Stimulated activated CD4-positive, alpha-beta T cell treated with anti-CD3 and anti-CD28 coated beads, Interleukin-4, amount 100 ng/mL, for 1 hour (primary cell): ENCODE results near the gene MTMR10.

ENCODE experiments used
- DNase-seq: peaks from one replicate; pipeline ENCODE4 v3.0.0-alpha.2; 2020

The MTMR10 gene

DNA sequence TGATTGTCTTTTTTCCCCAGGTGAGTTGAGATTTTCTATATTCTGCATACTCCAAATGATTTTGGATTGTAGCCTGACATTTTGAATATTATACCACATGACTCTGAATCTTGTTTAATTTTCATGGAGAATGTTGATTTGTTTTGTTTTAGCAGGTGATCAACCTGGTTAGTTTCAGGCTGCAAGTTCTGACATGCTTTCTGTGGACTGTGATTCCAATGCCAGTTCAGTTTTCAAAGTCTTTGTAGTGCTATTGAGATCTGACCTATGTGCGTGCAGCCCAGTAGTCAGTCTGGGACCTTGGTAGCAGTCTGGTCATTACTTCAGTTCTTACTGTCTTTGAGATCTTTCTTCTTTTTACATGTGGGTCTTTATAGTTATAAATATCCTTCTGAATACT is 18.6 kb upstream of the MTMR10 start:
- DNase-seq: no peak

DNA sequence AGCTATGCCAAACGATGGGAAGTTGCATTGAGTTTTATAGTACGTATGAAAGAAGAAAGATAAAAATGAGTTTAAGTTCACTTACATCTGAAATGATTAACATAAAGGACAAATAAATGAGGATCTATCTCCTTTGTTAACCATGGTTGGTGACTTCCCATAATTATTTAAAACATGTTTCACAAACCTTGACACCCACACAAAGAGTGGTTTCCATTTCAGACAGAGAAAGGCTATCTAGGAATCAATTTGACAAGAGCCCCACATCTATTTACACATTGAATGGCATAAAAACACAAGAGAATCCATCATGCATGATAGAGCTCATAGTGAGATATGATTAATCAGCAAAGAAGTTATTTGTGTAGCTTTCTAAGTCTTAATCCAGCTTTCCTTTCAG is 14.2 kb upstream of the MTMR10 start:
- no peak for DNase-seq

DNA sequence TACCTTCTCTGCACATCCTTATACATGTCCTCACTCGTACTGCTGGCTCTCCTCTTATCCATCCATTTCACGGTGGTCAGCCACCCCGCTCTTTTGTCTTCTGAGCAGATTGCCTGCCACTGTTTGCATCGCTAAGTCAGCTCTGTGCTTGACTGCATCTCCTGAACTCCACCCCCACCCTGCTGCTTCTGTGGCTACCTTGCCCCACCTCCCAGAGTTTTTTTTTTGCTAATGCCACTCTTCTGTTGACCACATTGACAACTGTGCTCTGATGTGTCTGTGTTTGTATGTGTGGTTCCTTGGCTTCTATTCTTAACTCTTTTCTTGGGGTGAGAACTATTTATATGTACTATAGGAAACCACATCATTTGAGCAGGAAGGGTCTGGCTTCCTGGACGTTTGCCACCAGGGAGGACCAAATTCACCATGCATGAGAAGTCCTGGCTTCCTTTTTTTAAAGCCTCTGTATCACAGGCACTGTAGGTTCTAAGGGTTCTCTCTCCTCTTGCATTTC is 12.8 kb upstream of the MTMR10 start:
- DNase-seq: no peak

DNA sequence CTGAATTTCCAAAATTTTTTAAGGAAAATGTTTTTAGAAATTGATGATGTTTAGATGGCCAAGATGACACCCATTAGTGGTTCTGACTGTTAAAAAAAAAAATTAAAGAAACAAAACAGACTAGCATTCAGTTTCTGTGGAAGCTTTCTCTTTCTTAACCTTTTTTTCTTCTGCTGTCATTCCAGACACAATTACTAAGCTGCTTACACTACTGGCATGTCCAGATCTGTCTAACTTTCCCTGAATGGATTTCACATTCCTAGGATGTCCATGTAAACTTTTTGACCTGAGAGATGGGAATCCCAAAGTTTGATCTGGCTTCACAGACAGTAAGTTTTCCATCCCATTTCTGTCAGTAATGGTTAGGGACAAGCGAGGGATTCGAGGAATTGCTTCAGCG is 10.3 kb upstream of the MTMR10 start:
- DNase-seq: no peak

DNA sequence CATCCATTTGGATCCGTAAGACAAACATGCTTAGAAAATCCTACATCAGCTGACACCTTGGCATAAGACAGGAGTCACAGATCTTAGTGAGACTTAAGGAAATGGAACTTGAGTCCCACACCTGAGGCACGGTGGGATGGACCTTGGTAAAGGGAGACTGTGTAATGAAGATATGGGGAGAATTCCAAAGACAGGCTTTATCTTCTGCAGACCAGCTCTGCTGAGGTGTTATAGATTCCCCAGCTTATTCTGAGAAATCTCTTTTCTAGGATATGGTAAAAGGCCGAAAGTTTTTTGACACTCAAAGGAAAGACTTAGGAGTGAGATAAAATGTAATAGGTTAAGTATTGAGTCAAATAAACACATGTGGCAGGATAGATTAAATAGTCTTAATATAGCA is 8.3 kb upstream of the MTMR10 start:
- DNase-seq: no peak

DNA sequence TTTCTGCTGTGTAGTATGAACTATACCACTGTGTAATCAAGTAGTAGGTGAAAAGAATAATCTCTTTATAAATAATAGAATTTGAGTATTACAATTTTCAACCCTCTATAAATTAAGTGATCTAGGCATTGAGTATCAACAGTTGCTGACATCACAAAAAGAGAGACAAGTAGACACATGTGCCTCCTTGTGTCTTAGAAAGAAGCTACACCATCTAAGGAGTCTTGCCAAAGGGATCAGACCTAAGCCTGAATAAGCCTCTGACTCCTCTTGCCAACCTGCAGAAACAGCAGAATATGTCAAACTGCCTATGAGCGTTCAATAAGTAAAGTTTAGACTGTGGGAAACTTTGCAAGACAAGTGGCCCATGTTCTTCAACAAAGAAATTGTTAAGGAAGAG is 5.8 kb upstream of the MTMR10 start:
- DNase-seq: no peak

DNA sequence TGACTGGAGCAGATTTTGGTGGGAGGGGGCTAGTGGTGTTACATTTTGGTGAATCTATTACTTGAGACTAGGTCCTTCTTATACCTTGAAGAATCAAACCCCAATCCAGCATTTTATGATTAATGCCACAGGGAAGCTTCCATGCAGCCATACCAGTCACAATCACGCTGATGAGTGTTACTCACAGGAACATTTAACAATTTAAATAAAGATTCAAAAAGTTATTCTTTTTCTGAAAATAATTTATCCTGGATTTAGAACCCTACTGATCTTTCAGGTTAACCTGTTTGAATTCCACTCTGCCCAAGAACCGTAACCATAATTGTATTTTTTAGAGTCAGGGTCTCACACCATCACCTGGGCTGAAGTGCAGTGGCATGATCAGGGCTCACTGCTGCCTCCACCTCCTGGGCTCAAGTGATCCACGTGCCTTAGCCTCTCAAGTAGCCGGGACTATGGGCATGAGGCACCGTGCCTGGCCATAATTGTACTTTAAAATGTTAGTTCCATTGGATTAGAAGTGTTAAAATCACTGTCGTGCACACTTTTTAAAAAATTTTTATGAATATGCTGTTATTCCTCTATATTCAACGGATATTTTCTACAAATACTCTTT is 929 bp upstream of the MTMR10 start:
- DNase-seq: no peak

DNA sequence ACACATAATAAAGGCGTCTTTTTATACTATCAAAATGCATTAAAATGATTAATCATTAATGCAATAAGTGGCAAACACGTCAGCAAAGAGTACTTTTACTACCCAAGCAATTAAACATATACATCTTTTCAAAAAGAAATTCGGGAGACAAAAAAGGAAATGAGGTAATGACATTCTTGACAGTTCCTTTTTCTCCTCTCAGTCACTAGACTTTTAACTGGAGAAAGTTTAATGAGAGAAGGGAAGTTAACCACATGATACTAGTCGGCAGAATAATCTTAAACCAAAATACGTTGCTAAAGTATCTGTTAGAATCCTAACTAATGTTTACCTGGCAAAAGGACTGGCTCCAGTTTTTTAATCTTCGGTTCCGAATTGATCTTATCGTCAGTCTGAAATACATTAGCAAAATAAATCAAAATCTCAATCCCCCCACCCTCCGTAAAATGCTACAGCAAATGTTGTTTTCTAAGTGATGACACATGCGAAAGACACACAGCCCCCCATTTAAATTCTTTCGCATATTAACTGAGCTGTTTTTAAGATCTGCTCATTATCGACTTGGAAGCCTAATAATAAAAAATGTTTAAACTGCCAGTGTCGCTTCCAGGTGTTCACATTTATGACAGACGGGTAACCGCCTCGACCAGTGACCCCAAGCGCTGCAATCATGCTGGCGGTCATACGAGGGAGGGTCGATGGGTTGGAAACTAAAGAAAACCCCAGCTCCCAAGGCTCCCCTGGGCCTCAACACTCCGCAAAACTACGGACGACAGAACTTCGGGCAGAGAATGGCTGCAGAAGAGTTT is 778 bp downstream of the MTMR10 start:
- no peak for DNase-seq

DNA sequence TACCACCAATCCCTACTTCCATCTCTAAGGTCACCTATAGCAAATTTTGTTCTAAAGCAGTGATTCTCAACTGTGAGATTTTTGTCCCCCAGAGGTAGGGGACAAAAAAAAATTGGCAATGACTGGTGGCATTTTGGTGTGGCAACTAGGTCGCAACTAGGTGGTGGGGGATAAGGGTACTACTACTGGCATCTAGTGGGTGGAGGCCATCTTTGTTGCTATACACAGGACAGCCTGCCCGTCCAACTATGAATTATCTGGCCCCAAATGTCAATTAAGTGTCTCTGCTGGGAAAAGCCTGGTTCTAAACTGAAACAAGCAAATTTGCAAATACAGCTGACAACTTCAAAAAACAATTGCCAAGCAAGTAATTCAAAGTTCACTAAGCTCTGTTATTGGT is 1.4 kb downstream of the MTMR10 start:
- DNase-seq: no peak

DNA sequence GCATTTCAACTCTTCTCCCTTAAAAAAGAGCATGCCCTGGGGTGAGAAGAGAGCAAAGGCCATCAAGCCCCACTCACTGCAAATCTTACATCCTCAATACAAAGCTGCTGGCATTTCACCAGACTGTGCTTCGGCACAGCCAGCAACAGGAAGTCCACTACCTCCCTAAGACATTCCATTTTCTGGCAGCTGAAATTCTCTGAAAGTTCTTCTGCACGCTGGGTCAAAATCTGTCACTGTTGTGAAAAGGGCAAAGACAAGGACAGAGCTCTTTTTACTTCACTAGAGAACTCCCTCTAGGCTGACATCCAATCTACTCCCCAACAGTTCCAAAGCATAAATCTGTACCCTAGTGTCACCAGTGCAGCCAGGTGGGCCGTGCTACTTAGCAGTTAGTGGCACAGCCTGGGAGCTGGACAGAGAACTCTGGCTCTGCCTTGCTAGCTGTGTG is 6.3 kb downstream of the MTMR10 start:
- DNase-seq: no peak

DNA sequence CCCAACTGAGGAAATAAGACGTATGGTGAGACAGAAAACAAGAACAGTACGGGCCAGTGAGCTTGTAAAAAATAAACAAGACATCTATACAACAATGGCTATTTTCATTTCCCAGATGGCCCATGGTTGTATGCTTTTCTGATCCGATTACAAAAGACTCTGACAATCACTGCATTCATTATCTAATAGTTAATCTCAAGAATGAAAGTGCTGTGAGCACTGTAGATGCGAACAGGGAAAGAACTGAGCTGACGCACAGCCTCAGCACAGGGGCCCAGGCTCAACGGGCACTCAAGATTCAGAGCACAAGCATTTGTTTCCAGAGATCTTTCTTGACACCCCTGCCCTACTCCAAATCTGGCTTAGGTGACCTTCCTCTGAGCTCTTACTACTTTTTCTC is 6.9 kb downstream of the MTMR10 start:
- no peak for DNase-seq

DNA sequence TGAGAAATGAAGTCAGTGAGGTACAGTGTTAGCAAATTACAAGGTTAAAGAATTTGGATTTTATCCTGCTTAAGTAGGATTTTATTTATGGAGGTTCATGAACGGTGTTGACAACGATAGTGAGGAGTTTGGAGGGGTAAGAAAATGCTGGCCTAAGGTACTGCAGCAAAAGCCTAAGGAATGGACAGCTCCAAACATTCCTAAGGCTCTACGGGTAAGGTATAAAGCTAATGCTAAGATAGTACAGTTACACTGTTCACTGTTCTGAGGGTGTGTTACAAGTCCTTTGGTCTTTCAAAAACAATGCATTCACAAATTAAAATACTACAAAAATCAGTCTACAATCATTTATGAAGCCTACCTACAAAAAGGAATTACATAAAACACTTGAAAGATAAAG is 7.3 kb downstream of the MTMR10 start:
- DNase-seq: no peak

DNA sequence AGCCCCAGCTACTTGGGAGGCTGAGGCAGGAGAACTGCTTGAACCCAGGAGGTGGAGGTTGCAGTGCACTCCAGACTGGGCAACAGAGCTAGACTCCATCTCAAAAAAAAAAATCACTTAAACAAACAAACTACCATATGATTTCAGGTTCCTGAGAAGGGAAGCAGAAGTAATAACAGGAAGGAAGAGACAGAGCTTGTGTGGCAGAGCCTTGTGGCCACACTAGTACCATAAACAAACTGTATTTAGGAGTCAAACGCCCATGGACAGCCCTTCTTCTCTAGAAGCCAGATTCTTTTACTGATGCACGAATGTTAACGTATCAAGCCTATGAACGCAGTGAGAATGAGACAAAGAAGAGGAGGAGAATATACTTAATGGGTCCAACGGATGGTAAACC is 12.0 kb downstream of the MTMR10 start:
- no peak for DNase-seq

DNA sequence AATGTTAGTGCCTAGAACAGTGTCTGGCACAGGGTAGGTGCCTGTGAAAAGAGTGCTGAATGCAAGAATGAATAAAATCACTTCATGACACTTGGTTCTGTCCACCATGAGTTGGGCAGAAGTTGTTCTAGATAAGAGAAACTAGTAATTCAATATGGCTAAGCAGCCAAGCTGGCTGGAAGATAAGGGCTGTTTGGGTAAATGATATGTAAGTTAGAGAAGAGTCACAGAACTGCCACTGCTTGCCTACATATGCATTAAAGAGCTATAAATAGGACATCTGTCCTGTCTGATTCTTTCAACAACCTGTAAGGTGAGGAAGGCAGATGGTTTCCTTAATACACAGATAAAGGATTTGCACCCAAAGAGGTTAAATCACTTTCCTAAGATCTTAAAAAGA is 13.1 kb downstream of the MTMR10 start:
- DNase-seq: no peak

DNA sequence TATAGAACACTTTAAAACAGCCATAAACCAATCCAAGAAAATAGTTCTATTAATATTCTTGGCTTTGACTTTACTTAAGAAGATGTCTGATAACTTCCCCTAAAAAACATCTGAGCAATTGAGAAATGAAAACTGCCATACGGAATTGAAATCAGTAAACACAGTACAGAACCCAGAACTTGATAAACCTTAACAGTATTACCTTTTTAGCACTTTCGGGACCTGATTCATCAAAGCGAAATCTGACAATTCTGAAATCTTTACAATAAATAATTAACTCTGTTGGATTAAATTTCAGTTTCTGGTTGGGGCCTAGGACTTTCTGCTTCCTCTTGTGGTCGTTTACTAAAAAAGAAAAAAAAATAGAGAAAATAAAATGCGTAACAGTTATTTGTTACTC is 17.3 kb downstream of the MTMR10 start:
- no peak for DNase-seq

DNA sequence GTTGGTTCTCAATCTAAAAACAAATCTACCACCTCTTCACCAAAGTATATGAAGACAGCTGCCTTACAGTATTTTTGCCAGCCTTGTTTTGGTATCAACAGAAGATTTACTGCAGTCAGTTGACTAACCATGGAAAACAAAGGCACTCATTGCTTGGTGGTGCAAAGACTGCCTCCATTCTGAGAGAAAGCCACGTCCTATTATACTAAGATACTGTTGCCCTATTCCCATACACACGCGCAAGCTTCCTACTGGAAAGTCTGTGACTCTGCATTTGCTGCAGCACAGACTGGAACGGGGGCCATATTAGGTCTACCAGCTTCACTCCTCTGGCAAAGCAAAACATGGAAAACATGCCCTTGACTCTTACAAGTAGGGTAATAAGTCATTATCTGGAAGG is 18.0 kb downstream of the MTMR10 start:
- DNase-seq: no peak

DNA sequence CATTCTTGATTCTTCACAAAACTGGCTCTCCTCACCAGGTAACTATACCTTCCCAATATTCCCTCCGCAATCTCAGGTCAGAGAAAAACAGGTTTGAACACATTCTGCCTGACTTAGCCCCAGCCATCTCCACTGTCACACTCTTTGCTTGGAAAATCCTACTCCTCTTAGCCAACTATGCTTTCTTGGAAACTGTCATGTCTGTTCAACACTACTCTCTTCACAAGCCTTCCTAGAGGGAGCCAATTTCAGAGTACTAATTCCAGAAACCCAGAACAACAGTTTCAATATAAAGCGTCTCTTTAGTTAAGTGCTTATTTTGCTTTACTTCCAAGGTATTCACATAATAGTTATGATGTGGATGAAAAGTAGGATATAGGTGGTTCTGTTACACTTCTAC is 21.7 kb downstream of the MTMR10 start:
- DNase-seq: no peak

DNA sequence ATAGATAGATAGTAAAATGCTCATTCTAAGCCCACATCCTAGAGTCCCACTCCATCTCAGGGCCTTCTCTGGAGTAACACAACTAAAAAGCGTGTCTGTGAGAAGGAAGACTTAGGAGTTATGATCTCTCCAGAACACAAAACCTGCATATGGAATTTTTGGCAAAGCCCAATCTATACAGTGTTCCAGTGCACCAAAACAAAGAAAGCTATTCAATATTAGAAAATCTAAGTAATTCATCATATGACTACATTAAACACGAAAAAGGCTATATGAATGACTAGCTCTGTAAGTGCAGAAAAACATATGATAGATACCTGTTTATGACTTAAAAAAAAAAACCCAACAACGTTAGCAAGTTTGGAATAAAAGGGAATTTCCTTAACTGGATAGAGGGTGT is 27.7 kb downstream of the MTMR10 start:
- no peak for DNase-seq

DNA sequence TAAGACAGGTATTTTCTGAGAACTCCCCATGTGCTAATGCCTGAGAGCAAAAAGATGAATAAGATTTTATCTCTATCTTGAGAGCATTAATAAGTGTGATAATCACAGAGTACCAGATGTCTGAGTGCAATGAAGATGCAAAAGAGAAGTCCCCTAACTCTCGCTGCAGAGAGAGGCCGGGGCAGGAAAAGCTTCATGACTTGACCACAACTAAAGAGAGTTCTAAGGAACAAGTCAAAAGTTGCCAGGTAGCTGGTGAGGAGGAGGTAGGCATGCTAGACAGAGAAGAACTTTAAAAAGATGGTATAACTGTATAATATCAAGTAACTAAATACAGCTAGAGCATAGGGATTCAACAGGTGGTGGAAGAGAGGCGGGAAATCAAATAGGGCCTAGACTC is 28.8 kb downstream of the MTMR10 start:
- DNase-seq: no peak

DNA sequence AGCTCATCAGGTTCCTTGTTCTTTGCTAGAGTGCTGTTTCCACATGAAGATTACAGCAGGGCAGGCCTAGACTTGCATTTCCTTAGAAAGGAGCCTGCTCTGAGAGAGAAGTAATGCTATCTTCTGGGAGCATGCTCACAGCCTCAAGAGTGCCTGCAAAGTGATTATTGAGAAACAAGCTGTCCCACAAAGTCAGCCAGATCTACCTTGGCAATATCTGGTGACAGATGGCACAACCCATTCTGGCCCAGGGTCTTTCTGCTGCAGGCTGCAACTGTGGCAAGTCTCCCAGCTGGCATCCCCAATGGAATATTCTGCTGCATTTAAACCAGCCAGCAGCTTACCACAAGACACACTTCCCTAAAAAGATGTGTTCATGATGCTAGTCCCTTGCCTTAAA is 29.3 kb downstream of the MTMR10 start:
- no peak for DNase-seq

DNA sequence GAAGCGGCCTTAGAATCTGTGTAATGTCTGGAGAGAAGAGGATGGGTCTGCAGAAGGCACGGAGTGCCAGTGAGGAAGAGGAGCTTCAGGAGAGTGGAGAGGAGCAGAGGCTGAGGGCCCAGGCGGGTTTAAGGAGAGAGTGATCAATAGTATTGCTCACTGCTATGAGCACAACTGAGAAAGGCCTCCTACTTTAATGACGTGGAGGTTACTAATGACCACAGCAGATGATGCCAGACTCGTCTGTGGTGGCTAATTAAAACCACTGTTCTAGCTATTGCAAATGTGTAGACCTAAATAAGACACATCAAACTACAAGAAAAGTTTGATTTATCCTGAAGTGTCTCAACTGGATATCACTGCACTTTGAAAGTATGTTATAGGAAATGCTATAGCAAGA is 33.2 kb downstream of the MTMR10 start:
- DNase-seq: no peak

DNA sequence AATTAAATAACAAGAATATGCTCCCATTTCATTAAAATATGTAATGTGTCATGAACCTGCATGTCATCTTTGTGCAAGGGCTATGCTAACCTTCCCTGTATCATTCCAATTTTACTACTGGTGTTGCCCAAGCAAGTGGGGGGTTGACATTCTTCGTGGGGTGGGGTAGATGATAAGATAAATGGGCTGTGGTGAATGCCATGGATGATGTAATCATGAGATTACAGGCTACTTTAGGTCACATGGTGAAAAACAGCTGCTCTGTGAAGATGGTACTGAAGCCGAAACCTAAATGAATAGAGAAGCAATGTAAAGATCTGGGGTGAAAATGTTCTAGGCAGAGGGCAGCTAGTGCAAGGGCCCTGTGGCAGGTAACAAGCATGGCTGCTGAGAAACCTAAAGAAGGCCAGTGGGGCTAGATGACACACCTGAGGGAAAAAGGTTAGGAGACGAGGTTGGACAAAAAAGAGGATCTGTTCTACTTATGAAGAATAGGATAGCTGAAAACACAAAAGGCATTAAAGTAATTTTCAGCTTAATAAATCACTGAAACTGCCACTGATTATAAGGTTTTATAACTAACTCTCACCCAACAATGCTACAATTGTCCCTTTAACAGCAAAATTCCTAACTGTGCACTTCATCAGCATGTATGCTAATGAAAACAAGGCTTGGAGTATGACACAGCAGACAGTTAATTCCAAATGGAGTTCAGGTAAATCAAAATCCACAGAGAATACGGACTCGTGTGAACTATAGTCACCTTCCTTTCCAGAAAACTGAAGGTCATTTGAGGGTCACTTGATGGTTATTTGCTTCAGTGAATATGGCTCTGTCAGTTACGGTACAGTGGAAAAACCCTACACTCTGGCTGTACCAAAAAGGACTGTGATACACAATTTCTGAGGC is 35.0 kb downstream of the MTMR10 start:
- no peak for DNase-seq

DNA sequence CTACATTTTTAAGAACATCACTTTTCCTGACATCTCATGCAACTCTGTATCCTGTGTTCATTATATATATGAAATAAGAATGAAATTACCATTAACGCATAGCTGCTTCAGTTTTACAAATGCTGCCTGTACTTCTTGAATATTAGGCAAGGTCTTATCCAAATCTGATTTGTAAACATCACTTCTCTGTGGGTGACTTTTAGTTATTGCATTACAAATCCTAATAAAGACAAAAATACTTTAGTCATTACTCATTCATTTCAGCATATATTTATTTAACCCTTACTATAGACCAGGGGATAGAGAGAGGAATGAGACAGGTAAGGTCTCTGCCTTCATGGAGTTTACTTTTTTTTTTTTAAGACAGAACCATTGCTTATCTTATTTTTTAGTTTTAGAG is 36.8 kb downstream of the MTMR10 start:
- DNase-seq: no peak
